Germinal center (tissue), 1 donor: ENCODE data around the gene TAGAP.

ENCODE experiments used
- DNase-seq: peaks from one replicate; pipeline ENCODE4 v3.0.0; 2012; ENCODE audit warnings: mixed read lengths, low spot score

TAGAP gene

GRCh38 chr6:159044899-159045727 is at the start of gene TAGAP:
Gene TAGAP (minus strand): TSS chr6:159044991. CDS start chr6:159044146, 845 bp downstream.
- peak; percentile 87 for DNase-seq

GRCh38 chr6:159093609-159094443 is 49.0 kb upstream of the TAGAP start:
- no peak for DNase-seq

- no peak for DNase-seq
These were observed 47.8 kb upstream of the TAGAP start for GRCh38 chr6:159092631-159093030.

GRCh38 chr6:159090530-159091480 is 46.0 kb upstream of the TAGAP start:
- DNase-seq = no peak

GRCh38 chr6:159089909-159090308 is 45.1 kb upstream of the TAGAP start:
- no peak for DNase-seq

GRCh38 chr6:159089443-159089842 is 44.7 kb upstream of the TAGAP start:
- no peak for DNase-seq

GRCh38 chr6:159086033-159086618 is 41.3 kb upstream of the TAGAP start:
- DNase-seq = no peak

GRCh38 chr6:159085396-159085895 is 40.7 kb upstream of the TAGAP start:
- DNase-seq = no peak

GRCh38 chr6:159084493-159085091 is 39.8 kb upstream of the TAGAP start:
- DNase-seq = no peak

- DNase-seq = no peak
These were observed 38.4 kb upstream of the TAGAP start for GRCh38 chr6:159083146-159083545.

- DNase-seq = no peak
These were observed 37.4 kb upstream of the TAGAP start for GRCh38 chr6:159082039-159082815.

- DNase-seq = no peak
These were observed 35.6 kb upstream of the TAGAP start for GRCh38 chr6:159080217-159080976.

GRCh38 chr6:159079367-159079766 is 34.6 kb upstream of the TAGAP start:
- DNase-seq = no peak

- DNase-seq = no peak
These were observed 32.3 kb upstream of the TAGAP start for GRCh38 chr6:159077123-159077522.

GRCh38 chr6:159075506-159076228 is 30.9 kb upstream of the TAGAP start:
- no peak for DNase-seq

- DNase-seq = no peak
These were observed 30.1 kb upstream of the TAGAP start for GRCh38 chr6:159074876-159075275.

GRCh38 chr6:159074120-159074684 is 29.4 kb upstream of the TAGAP start:
- no peak for DNase-seq
